ENCODE data around the gene TAAR6.

GRCh38 chr6:132551214-132551613 is 18.9 kb upstream of the TAAR6 start:
- TF ChIP-seq CTCF (conservative IDR thresholded peaks at IDR 0.05 in 1 of 2, IDR thresholded peaks at IDR 0.05 in 1 of 2; ENCODE audit: low read depth in 1 of 2, low read length in 2 of 2) (no peak), EZH2 (IDR thresholded peaks at IDR 0.05; ENCODE audit: low read length, missing control alignments) (no peak)

All from fibroblast of lung (primary cell).